Measurements from ENCODE around the gene TAF11L2.
"Not testable (repeated sequence)": the region's sequence is repeated elsewhere in the genome, so short reads cannot be mapped to it uniquely, and the experiment has no call there.

- TF ChIP-seq CTCF, POLR2A (IDR thresholded peaks at IDR 0.05): not testable (repeated sequence)
Observed at GRCh38 chr5:17486464-17487173, 11.4 kb upstream of the TAF11L2 start.

Measured in right lobe of liver (tissue), 4 donors.